Head of caudate nucleus (tissue), 42 donors: ENCODE measurements around the gene ANKRD34B.
"Not testable (repeated sequence)": the region's sequence is repeated elsewhere in the genome, so short reads cannot be mapped to it uniquely, and the experiment has no call there.

Source experiments
- DNase-seq, 42 donors: peaks; one replicate each; pipeline versions ENCODE4 v3.0.0 to v3.0.0-alpha.2; 2020 to 2021; ENCODE audit warnings: mixed read lengths in 7 of 42
- intact Hi-C: fragments of 100-400 bp; cut with DNase I; formaldehyde crosslinking; loops from one replicate; pipeline ENCODE4 v1.15.0; 2022

ANKRD34B gene

DNA sequence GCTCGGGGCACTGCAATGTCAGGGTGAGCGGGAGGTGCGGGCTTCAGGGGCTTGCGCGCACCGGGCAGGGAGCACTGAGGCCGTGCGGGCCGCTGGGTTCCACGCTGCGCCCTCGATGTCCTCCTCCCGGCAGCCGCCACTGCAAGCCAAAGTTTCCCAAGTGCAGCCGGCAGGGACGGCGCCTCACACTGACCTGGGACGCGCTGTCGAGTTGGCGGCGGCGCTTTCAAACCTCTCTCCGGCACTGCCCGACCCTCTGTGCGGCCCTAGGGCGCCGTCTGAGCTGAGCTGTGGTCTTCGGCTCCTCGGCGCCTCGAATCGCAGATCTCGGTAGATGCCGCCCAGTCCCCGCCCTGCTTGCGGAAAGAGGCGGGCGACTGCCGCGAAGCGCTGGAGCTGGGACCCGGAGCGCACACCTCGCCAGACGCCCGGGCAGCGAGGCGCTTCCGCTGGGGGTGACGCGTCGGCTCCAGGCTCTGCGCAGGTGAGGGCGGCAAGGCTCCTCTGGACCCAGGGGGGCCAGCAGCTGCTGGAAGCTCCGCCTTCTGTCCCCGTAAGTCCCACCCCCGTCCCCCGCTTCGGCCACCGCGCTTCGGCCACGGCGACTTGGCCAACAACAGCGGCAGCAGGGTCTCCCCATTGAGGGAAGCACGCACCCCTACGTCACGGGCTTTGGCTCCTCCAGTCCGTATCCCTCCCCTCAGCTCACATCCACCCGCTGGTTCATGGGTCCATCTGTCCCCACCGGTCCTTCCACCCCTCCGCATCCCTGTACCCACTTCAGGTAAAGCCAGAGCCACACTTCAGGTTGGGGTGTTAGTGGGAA, at the start of gene ANKRD34B:
ANKRD34B (minus strand) TSS at position 320 of the 826 bp plus-strand sequence. CDS start 10,261 bp downstream, outside the sequence.
- intact Hi-C loops = no loop called here
- peak in 36 of 42 donors; percentile 23 to 76 (median 59) for DNase-seq

- intact Hi-C loops = no loop called here
- DNase-seq = no peak
Observed at GRCh38 chr5:80619086-80619485, 49.0 kb upstream of the ANKRD34B start.

- no peak for DNase-seq
- intact Hi-C loops = no loop called here
Observed at GRCh38 chr5:80618438-80618837, 48.4 kb upstream of the ANKRD34B start.

DNA sequence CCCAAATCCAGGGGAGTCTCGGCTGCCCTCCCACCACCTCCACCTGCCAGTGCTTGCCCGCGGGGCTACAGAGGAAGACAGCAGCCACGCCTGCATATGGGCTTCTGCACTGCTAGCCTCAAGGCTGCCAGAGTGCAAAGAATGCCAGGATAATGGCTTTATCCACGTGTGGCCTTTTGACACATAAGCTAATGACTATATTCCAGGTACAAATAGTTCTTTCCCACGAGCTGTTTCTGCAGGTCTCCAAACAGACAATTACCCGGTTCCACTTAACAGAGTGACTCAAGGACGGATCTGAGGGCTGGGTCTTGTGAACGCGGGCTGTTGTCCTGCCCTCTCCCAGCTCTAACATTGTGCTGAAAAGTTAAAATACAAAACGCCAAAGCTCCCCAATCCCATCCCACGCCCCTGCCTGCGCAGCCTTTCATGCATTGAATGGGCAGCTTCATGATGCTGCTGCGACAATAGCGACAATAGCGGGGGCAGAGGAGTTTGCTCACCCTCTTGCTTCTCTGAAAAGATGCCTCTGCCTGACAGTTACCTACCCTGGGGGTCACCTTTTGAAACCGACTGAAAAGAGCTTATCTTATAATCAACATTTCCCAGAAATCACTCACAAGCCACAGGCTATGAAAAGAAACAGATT, 45.3 kb upstream of the ANKRD34B start:
- intact Hi-C loops = no loop called here
- peak in 4 of 42 donors; percentile 7 to 18 (median 12) for DNase-seq

DNA sequence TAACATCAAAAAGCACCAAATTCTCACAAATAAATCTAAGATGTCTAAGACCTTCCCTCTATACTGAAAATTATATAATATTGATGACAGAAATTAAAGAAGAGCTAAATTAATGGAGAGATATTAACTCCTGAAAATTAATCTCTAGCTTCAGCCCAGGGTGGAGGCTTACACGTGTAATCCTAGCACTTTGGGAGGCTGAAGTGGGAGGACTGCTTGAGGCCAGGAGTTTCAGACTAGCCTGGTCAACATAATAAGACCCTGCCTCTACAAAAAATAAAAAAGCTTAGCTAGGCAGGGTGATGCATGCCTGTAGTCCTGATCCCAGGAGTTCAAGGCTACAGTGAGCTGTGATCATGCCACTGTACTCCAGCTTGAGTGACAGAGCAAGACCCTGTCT, 39.6 kb upstream of the ANKRD34B start:
- intact Hi-C loops = no loop called here

GRCh38 chr5:80608731-80609130, 38.7 kb upstream of the ANKRD34B start:
- DNase-seq = no peak
- intact Hi-C loops = no loop called here

More for the DNA sequence above, 39.6 kb upstream of the ANKRD34B start:
- DNase-seq = no peak

DNA sequence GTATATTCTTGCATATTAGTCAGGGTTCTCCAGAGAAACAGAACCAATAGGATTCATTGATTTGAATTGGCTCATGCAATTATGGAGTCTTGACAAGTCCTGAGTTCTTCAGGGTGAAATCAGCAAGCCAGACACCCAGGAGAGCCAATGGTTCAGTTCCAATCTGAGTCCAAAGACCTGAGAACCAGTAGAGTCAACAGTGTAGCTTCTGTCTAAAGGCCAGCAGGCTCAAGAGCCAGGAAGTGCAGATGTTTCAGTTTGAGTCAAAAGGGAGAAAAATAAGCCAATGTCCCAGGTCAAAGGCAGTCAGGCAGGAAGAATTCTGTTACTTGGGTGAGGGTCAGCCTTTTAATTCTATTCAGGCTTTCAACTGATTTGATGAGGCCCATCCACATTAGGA, 37.8 kb upstream of the ANKRD34B start:
- no peak for DNase-seq
- intact Hi-C loops = no loop called here

DNA sequence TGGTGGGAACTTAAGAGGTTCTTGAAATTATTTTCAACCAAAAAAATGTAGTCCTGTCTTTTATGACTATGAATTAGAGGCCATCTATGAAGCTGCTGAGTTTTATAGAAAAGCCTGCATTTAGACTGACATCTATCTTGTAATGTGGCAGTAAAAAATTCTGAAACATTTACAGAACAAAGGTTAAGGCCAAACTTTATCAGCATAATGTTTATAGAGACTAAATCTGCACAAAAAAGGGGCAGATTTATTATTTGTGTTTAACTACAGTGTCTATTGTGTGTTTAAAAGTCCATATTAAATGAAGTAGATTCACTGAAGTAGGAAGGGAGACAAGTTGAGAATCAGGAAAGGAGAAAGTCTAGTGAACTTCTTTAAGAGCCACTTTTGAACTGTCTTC, 37.3 kb upstream of the ANKRD34B start:
- no peak for DNase-seq
- intact Hi-C loops = no loop called here

DNA sequence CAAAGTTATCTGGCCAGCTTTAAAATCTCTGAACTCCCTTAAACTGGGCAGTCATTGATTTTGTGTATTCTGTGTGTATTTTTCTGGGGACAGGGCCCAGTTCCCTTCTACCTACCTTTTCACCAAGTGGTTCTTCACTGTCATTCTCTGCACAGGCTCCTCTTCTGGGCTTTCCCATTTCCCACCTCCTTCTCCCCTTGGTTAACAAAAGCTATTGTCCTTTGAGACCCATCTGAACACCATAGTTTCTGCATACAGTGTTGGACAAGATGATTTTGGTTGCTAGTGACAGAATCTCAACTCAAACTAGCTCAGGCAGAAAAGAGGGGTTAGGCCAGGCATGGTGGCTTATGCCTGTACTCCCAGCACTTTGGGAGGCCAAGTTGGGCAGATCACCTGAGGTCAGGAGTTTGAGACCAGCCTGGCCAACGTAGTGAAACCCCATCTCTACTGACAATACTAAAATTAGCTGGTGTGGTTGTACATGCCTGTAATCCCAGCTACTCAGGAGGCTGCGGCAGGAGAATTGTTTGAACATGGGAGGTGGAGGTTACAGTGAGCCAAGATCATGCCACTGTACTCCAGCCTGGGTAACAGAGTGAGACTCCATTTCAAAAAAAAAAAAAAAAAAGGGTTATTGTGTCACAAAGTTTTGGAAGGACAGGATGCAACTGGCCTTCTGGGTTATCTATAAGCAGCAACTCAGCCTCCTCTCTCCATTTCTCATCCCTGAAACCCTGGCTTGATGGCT, 31.0 kb upstream of the ANKRD34B start:
- intact Hi-C loops = no loop called here
- no peak for DNase-seq

DNA sequence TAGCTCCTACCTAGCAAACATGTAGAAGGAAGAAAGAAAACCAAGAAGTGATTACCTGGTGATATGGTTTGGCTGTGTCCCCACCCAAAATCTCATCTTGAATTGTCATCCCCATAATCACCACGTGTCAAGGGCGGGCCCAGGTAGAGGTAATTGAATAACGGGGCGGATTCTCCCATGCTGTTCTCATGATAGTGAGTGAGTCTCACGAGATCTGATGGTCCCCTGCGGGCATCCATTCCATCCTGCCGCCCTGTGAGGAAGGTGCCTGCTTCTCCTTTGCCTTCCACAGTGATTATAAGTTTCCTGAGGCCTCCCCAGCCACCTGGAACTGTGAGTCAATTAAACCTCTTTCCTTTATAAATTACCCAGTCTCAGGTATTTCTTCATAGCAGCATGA, 27.4 kb upstream of the ANKRD34B start:
- no peak for DNase-seq
- intact Hi-C loops = no loop called here

DNA sequence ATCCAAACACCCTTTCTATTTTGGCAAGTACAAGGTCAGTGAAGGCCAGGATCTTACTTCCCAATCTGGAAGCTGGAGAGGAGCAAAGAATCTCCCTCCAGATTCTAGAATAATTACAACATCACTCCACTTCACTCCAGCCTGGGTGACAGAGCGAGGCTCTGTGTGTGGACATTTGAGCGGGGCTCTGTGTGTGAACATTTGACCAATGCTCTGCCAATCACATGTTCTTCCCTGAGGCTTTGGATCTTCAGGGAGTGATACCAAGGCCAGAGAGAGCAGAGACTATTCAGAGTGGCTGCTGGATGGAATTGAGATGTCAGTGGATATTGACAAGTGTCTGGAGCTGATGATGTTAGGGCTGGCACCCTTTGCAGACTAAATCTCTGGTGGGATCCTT, 24.7 kb upstream of the ANKRD34B start:
- DNase-seq = no peak
- intact Hi-C loops = no loop called here

DNA sequence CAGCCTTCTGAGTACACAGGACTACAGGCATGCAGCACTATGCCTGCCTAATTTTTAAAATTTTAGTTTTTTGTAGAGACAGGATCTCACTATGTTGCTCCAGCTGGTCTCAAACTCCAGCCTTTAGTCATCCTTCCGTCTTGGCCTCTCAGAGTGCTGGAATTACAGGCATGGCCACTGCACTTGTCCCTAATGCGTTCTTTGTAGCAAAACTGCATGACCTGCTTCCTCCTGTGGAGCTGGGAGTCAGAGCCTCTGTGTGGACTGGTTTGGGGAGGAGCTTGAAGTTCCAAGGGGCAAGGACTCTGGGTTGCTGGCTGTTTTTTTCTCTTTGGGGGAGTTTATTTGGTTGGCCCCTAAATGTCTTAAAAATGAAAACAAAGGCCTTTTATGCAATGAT, 22.7 kb upstream of the ANKRD34B start:
- no peak for DNase-seq
- intact Hi-C loops = no loop called here

GRCh38 chr5:80592105-80592504, 22.0 kb upstream of the ANKRD34B start:
- intact Hi-C loops = no loop called here
- DNase-seq = no peak

DNA sequence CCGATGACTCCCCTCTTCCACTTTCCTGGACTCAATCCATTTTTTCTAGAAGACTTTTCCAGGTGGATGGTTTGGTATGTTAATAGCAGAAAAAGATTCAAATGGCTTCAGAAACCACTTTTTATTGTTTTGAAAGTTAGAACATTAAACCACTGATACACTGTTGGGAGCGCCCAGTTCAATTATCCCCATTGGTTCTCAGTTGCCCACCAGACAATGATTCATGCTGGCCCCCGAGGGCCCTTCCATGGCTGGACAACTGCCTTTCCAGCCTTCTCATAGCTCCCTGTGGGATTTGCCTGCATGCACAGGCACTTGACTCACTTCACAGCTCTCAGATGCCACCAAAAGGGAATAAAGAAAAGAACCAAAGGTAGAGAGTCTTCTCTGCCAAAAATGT, 21.3 kb upstream of the ANKRD34B start:
- intact Hi-C loops = no loop called here

GRCh38 chr5:80590766-80591165, 20.7 kb upstream of the ANKRD34B start:
- intact Hi-C loops = no loop called here
- no peak for DNase-seq

More for the DNA sequence above, 21.3 kb upstream of the ANKRD34B start:
- DNase-seq = no peak

DNA sequence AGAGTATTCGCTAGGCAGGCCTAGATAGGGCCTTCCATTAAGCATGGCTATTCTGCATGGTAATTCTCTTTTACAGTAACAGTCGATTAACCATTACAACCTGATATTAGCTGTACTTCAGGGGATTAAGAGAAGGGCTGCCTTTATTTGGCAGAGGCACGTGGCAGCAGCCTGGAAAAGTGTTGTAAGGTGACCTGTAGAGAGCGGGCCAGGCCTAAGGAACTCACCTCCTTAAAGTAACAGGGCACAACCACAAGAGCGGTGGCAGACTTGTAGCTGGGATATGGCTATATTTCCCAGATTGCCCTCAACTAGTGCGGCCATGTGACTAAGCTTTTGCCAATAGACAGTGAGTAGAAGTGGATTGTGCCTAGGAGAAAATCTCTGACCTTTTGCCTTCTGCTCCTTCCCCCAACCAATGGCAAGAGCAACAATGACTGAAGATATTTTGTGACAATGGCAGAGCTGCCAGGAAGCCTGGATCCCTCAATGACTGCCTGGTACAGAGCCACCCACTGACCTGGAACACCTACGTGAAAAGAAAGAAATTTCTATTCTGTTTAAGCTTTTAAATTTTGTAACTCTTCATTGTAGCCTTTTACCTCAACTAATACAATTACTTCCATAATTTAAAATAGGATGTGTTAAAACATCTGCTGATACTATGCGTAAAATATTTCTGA, 18.9 kb upstream of the ANKRD34B start:
- intact Hi-C loops = no loop called here

DNA sequence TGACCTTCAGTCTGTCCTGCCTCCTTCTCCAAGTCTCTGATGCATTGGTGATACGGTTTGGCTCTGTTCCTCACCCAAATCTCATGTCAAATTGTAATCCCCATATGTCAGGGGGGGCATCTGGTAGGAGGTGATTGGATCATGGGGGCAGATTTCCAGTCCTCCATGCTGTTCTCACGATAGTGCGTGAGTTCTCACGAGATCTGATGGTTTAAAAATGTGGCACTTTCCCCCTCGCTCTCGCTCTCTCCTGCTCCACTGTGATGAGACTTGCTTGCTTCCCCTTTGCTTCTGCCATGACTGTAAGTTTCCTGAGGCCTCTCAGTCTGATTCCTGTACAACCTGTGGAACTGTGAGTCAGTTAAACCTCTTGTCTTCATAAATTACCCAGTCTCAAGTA, 14.7 kb upstream of the ANKRD34B start:
- no peak for DNase-seq
- intact Hi-C loops = no loop called here

More for the DNA sequence above, 18.9 kb upstream of the ANKRD34B start:
- DNase-seq = peak in 15 of 42 donors; percentile 14 to 70 (median 38)

- intact Hi-C loops, DNase-seq: not testable (repeated sequence)
Observed at GRCh38 chr5:80580291-80580690, 10.2 kb upstream of the ANKRD34B start.

GRCh38 chr5:80579050-80579449, 9.0 kb upstream of the ANKRD34B start:
- DNase-seq = no peak
- intact Hi-C loops = no loop called here
